ENCODE data around the gene PNKD. TPM values are rescaled to one million over a fixed set of nuclear protein-coding genes. Genes with fewer than 3 reads are reported as not detected.

PNKD gene
- total RNA-seq, 1 donor from 2014 or later, result 28.9 TPM

GRCh38 chr2:218260742-218261422 is 9.4 kb upstream of the PNKD start, which contains the start of gene GPBAR1:
Gene GPBAR1, plus strand, starts transcription at chr2:218261015. Its CDS starts 1,710 bp downstream, at chr2:218262725.
- Mint-ChIP-seq H3K9me3 (ENCODE audit: low read depth) (no peaks in the 10 kb centered on the region), H3K27ac (ENCODE audit: unreplicated experiment) (peak within 1 kb of the TSS; percentile 94), H3K4me1 (ENCODE audit: low read depth) (peaks cover 31% of the 10 kb centered on the region), H3K27me3 (ENCODE audit: low read depth) (no peaks in the 10 kb centered on the region), H3K36me3 (ENCODE audit: low read depth) (peaks cover 8% of the 10 kb centered on the region), H3K4me3 (ENCODE audit: unreplicated experiment) (no peak within 1 kb of the TSS)
- DNase-seq (ENCODE audit: low spot score), result peak; percentile 86
- TF ChIP-seq CTCF (IDR thresholded peaks at IDR 0.05), result peak; percentile 37

- no peak overlapping the region for H3K4me3 Mint-ChIP-seq (ENCODE audit: unreplicated experiment)
- DNase-seq (ENCODE audit: low spot score), result peak; percentile 53
- no peak for TF ChIP-seq CTCF (IDR thresholded peaks at IDR 0.05)
- peak overlapping the region; percentile 80 for H3K27ac Mint-ChIP-seq (ENCODE audit: unreplicated experiment)
- H3K36me3 Mint-ChIP-seq (ENCODE audit: low read depth), result peaks cover 7% of the 10 kb centered on the region
- peaks cover 31% of the 10 kb centered on the region for H3K4me1 Mint-ChIP-seq (ENCODE audit: low read depth)
- H3K9me3 Mint-ChIP-seq (ENCODE audit: low read depth), result no peaks in the 10 kb centered on the region
- no peaks in the 10 kb centered on the region for H3K27me3 Mint-ChIP-seq (ENCODE audit: low read depth)
Measured at GRCh38 chr2:218261423-218262236, 8.7 kb upstream of the PNKD start.

- Mint-ChIP-seq H3K27me3 (ENCODE audit: low read depth) (no peaks in the 10 kb centered on the region), H3K9me3 (ENCODE audit: low read depth) (no peaks in the 10 kb centered on the region), H3K27ac (ENCODE audit: unreplicated experiment) (no peak overlapping the region), H3K4me3 (ENCODE audit: unreplicated experiment) (no peak overlapping the region), H3K36me3 (ENCODE audit: low read depth) (peaks cover 10% of the 10 kb centered on the region), H3K4me1 (ENCODE audit: low read depth) (peaks cover 31% of the 10 kb centered on the region)
- TF ChIP-seq CTCF (IDR thresholded peaks at IDR 0.05), result no peak
- no peak for DNase-seq (ENCODE audit: low spot score)
Measured at GRCh38 chr2:218262237-218262600, 8.1 kb upstream of the PNKD start.

- Mint-ChIP-seq H3K27ac (ENCODE audit: unreplicated experiment) (no peak overlapping the region), H3K4me3 (ENCODE audit: unreplicated experiment) (no peak overlapping the region), H3K27me3 (ENCODE audit: low read depth) (no peaks in the 10 kb centered on the region), H3K36me3 (ENCODE audit: low read depth) (peaks cover 10% of the 10 kb centered on the region), H3K4me1 (ENCODE audit: low read depth) (peaks cover 30% of the 10 kb centered on the region), H3K9me3 (ENCODE audit: low read depth) (no peaks in the 10 kb centered on the region)
- peak; percentile 88 for DNase-seq (ENCODE audit: low spot score)
- TF ChIP-seq CTCF (IDR thresholded peaks at IDR 0.05), result no peak
Measured at GRCh38 chr2:218262631-218263586, 7.4 kb upstream of the PNKD start.
